ENCODE data around the gene LUC7L2.

GRCh38 chr7:139452958-139453672, 93.4 kb downstream of the LUC7L2 start:
- TF ChIP-seq POLR2A (IDR thresholded peaks at IDR 0.05; ENCODE audit: low read depth, low read length) (no peak), POLR2AphosphoS5 (IDR thresholded peaks at IDR 0.05; ENCODE audit: low read depth, low read length) (no peak), TAF1 (IDR thresholded peaks at IDR 0.05; ENCODE audit: borderline replicate concordance, low read depth, low read length) (no peak)
